Uterus (tissue), 2 donors: Measurements from ENCODE around the gene OR5K2.

Experiments used
- POLR2A ChIP-seq, 2 donors: fragments of 450-650 bp; IDR thresholded peaks; one replicate each; pipeline ENCODE4 v1.6.1; 2016; ENCODE audit warnings: antibody characterized with exemption in 2 of 2, mild to moderate bottlenecking in 1 of 2, moderate library complexity in 1 of 2
- TF ChIP-seq, protein P1 (sequence below), 4 experiments: fragments of 200-600 bp in 2 of 4; fragments of 450-650 bp in 2 of 4; sonication (generic) in 2 of 4; IDR thresholded peaks; one replicate each; pipeline ENCODE4 v1.5.1; 2016 to 2019; ENCODE audit warnings: antibody characterized with exemption in 4 of 4, mild to moderate bottlenecking in 2 of 4, moderate library complexity in 1 of 4

GRCh38 chr3:98460220-98460619 lies 37.3 kb upstream of the OR5K2 start:
- TF ChIP-seq, protein P1, sequence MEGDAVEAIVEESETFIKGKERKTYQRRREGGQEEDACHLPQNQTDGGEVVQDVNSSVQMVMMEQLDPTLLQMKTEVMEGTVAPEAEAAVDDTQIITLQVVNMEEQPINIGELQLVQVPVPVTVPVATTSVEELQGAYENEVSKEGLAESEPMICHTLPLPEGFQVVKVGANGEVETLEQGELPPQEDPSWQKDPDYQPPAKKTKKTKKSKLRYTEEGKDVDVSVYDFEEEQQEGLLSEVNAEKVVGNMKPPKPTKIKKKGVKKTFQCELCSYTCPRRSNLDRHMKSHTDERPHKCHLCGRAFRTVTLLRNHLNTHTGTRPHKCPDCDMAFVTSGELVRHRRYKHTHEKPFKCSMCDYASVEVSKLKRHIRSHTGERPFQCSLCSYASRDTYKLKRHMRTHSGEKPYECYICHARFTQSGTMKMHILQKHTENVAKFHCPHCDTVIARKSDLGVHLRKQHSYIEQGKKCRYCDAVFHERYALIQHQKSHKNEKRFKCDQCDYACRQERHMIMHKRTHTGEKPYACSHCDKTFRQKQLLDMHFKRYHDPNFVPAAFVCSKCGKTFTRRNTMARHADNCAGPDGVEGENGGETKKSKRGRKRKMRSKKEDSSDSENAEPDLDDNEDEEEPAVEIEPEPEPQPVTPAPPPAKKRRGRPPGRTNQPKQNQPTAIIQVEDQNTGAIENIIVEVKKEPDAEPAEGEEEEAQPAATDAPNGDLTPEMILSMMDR (IDR thresholded peaks at IDR 0.05): no peak
- TF ChIP-seq POLR2A (IDR thresholded peaks at IDR 0.05): no peak
